ENCODE data around the gene BANF2. TPM values are rescaled to one million over a fixed set of nuclear protein-coding genes. Genes with fewer than 3 reads are reported as not detected.

The BANF2 gene
- total and polyA plus RNA-seq, 2 experiments from 2014 or later: not detected

DNA sequence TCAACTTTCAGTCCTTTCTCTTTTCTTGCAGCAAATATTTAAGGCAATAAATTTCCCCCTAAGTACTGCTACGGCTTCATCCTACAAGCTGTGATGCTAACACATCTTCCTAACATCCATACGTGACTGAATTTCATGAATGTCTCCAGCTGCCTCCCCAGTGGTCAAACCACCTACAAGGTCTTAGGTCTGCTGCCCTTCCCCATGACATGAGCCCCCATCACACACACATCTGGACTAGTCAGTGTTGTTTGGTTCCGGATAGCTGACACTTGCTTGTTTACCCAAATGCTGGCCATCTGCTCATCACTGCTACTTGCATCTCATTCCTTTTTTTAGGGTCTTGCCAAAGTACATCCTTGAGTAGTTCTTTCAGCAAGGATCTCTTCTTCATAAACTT is 32.3 kb upstream of the BANF2 start:
- Histone ChIP-seq H3K79me2 (peaks cover 100% of the 10 kb centered on the region), H3K9me2 (replicated peaks; ENCODE audit: insufficient read depth) (no peaks in the 10 kb centered on the region), H3K36me3 (replicated peaks; ENCODE audit: insufficient read depth, low read depth) (no peaks in the 10 kb centered on the region), H4K20me1 (ENCODE audit: insufficient read depth, poor library complexity, severe bottlenecking) (peaks cover 99% of the 10 kb centered on the region), H3K27ac (no peak overlapping the region), H3K4me2 (no peak overlapping the region), H3K27me3 (no peaks in the 10 kb centered on the region), H3K9me3 (ENCODE audit: low read depth) (no peaks in the 10 kb centered on the region), H3K4me1 (ENCODE audit: insufficient read depth) (peaks cover 7% of the 10 kb centered on the region), H2AFZ (no peak overlapping the region), H3K4me3 (no peak overlapping the region)
- WGBS (ENCODE audit: low lambda C conversion rate, missing lambda C conversion rate): 84% methylated on average over 3 of the region's 3 CpGs
- TF ChIP-seq EZH2 (IDR thresholded peaks at IDR 0.05; ENCODE audit: borderline replicate concordance) (no peak), EZH2phosphoT487 (IDR thresholded peaks at IDR 0.05; ENCODE audit: low read depth, severe bottlenecking, unreplicated experiment) (no peak)
- TF ChIP-seq, protein P1, sequence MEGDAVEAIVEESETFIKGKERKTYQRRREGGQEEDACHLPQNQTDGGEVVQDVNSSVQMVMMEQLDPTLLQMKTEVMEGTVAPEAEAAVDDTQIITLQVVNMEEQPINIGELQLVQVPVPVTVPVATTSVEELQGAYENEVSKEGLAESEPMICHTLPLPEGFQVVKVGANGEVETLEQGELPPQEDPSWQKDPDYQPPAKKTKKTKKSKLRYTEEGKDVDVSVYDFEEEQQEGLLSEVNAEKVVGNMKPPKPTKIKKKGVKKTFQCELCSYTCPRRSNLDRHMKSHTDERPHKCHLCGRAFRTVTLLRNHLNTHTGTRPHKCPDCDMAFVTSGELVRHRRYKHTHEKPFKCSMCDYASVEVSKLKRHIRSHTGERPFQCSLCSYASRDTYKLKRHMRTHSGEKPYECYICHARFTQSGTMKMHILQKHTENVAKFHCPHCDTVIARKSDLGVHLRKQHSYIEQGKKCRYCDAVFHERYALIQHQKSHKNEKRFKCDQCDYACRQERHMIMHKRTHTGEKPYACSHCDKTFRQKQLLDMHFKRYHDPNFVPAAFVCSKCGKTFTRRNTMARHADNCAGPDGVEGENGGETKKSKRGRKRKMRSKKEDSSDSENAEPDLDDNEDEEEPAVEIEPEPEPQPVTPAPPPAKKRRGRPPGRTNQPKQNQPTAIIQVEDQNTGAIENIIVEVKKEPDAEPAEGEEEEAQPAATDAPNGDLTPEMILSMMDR (IDR thresholded peaks at IDR 0.05; ENCODE audit: poor library complexity): no peak
- no peak for DNase-seq (ENCODE audit: low spot score)

DNA sequence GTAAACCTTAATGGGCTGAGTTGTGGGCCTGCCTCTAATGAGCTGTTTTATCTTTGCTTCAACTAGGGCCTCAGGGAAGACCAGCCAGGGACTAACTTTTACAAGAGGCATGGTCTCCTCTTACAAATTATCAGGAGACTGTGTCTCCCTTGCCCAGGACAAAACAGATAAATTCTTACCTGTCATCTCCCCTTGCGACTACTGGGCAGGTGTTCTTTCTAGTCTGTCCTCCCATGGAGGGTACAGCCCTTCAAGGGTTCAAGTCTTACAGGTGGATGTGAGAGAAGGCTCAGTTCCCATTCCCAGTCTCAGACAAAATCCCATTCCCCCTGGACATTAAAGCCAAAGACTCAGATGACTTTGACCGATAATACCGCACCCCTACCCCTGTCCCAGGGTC is 31.3 kb upstream of the BANF2 start:
- 92% methylated on average over 3 of the region's 3 CpGs for WGBS (ENCODE audit: low lambda C conversion rate, missing lambda C conversion rate)
- TF ChIP-seq EZH2 (IDR thresholded peaks at IDR 0.05; ENCODE audit: borderline replicate concordance) (no peak), EZH2phosphoT487 (IDR thresholded peaks at IDR 0.05; ENCODE audit: low read depth, severe bottlenecking, unreplicated experiment) (no peak)
- TF ChIP-seq, protein P1 (IDR thresholded peaks at IDR 0.05; ENCODE audit: poor library complexity): no peak

DNA sequence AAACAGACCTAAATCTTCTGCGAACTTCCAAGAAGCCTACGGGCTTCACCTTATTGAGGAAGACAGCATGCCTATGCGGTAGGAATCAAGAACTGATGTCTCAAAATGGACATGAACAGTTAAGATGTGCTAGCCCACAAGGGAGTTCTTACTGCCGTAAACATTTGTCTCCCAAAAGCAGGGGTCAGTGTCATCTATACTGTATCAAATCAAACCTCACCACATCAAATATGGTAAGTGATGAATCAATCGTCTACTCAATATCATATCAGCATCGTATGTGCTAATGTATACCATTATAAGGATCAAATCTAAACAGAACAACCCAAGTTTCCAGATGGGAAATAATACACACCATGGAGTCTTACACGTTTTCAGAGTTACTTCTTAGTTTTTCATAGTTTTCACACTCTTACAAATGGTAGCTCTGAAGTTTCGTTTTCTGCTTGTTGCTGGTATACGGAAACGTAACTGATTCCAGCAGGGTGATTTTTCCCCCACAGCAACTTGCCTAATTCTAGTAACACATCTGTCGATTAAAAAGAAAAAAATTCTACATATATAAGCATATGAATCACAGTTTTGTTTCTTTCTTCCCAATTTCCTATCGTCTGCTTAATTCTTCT is 30.3 kb upstream of the BANF2 start:
- DNase-seq (ENCODE audit: low spot score): no peak
- no peak overlapping the region for H3K27ac ChIP-seq
- no peaks in the 10 kb centered on the region for H3K27me3 ChIP-seq
- no peaks in the 10 kb centered on the region for H3K9me3 ChIP-seq (ENCODE audit: low read depth)
- H4K20me1 ChIP-seq (ENCODE audit: insufficient read depth, poor library complexity, severe bottlenecking): peaks cover 99% of the 10 kb centered on the region
- no peak overlapping the region for H2AFZ ChIP-seq
- no peak overlapping the region for H3K4me3 ChIP-seq
- TF ChIP-seq, protein P1 (IDR thresholded peaks at IDR 0.05; ENCODE audit: poor library complexity): no peak
- TF ChIP-seq EZH2 (IDR thresholded peaks at IDR 0.05; ENCODE audit: borderline replicate concordance) (no peak), EZH2phosphoT487 (IDR thresholded peaks at IDR 0.05; ENCODE audit: low read depth, severe bottlenecking, unreplicated experiment) (no peak)
- WGBS (ENCODE audit: low lambda C conversion rate, missing lambda C conversion rate): 94% methylated on average over 12 of the region's 12 CpGs
- no peaks in the 10 kb centered on the region for H3K4me1 ChIP-seq (ENCODE audit: insufficient read depth)
- no peak overlapping the region for H3K4me2 ChIP-seq
- no peaks in the 10 kb centered on the region for H3K36me3 ChIP-seq (replicated peaks; ENCODE audit: insufficient read depth, low read depth)
- no peaks in the 10 kb centered on the region for H3K9me2 ChIP-seq (replicated peaks; ENCODE audit: insufficient read depth)
- peaks cover 100% of the 10 kb centered on the region for H3K79me2 ChIP-seq

More for the DNA sequence above, 31.3 kb upstream of the BANF2 start:
- no peak overlapping the region for H3K4me2 ChIP-seq
- no peaks in the 10 kb centered on the region for H3K9me2 ChIP-seq (replicated peaks; ENCODE audit: insufficient read depth)
- no peaks in the 10 kb centered on the region for H3K4me1 ChIP-seq (ENCODE audit: insufficient read depth)
- no peaks in the 10 kb centered on the region for H3K27me3 ChIP-seq
- no peaks in the 10 kb centered on the region for H3K9me3 ChIP-seq (ENCODE audit: low read depth)
- no peak for DNase-seq (ENCODE audit: low spot score)
- H3K4me3 ChIP-seq: no peak overlapping the region
- peaks cover 99% of the 10 kb centered on the region for H4K20me1 ChIP-seq (ENCODE audit: insufficient read depth, poor library complexity, severe bottlenecking)
- peaks cover 100% of the 10 kb centered on the region for H3K79me2 ChIP-seq
- H3K27ac ChIP-seq: no peak overlapping the region
- H3K36me3 ChIP-seq (replicated peaks; ENCODE audit: insufficient read depth, low read depth): no peaks in the 10 kb centered on the region
- no peak overlapping the region for H2AFZ ChIP-seq

Measured in hepatocyte (in vitro differentiated cells).